Activated CD8-positive, alpha-beta memory T cell treated with anti-CD3 and anti-CD28 coated beads for 1 hour (primary cell): ENCODE data around the gene CDC42BPA.
"Not testable (repeated sequence)": the region's sequence is repeated elsewhere in the genome, so short reads cannot be mapped to it uniquely, and the experiment has no call there.

Experiments used
- DNase-seq, 2 donors: peaks; one replicate each; pipeline ENCODE4 v3.0.0-alpha.2; 2020; ENCODE audit warnings: low read depth in 1 of 2; ENCODE audit errors: extremely low read depth in 1 of 2

CDC42BPA gene

GRCh38 chr1:227152525-227152924, 165.8 kb downstream of the CDC42BPA start:
- DNase-seq: no peak

GRCh38 chr1:227140376-227140775, 177.9 kb downstream of the CDC42BPA start:
- DNase-seq: no peak

- no peak for DNase-seq
Observed at GRCh38 chr1:227136210-227136820, 182.0 kb downstream of the CDC42BPA start.

- no peak for DNase-seq
Observed at GRCh38 chr1:227134686-227135314, 183.5 kb downstream of the CDC42BPA start.

- DNase-seq: not testable (repeated sequence)
Observed at GRCh38 chr1:227132695-227133094, 185.6 kb downstream of the CDC42BPA start.

DNA sequence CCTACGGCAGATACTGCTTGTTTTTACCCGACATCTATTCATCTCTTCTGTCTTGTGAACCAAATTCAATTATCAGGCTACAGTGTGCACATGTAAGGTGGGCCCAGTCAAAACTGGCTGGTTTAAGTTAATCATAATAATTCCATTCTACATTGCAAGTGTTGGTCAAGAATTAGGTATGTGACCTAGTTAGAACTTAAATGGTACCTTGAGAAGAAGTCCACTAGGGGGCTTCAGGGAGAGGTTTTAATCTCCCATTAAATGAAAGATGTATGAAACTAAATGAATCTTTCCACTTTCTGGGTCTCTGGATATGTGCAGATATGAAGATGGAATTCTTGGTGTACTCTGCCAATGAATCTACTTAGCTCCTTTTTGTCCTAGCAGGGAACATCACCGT, 187.1 kb downstream of the CDC42BPA start:
- DNase-seq: no peak

GRCh38 chr1:227127891-227128290, 190.4 kb downstream of the CDC42BPA start:
- DNase-seq: no peak

- DNase-seq: no peak
Observed at GRCh38 chr1:227125929-227126545, 192.3 kb downstream of the CDC42BPA start.

GRCh38 chr1:227124473-227124872, 193.8 kb downstream of the CDC42BPA start:
- no peak for DNase-seq

GRCh38 chr1:227120826-227121225, 197.5 kb downstream of the CDC42BPA start:
- no peak for DNase-seq

- DNase-seq: no peak
Observed at GRCh38 chr1:227112538-227112937, 205.8 kb downstream of the CDC42BPA start.

GRCh38 chr1:227111782-227112181, 206.5 kb downstream of the CDC42BPA start:
- no peak for DNase-seq

GRCh38 chr1:227105291-227105690, 213.0 kb downstream of the CDC42BPA start:
- DNase-seq: not testable (repeated sequence)

DNA sequence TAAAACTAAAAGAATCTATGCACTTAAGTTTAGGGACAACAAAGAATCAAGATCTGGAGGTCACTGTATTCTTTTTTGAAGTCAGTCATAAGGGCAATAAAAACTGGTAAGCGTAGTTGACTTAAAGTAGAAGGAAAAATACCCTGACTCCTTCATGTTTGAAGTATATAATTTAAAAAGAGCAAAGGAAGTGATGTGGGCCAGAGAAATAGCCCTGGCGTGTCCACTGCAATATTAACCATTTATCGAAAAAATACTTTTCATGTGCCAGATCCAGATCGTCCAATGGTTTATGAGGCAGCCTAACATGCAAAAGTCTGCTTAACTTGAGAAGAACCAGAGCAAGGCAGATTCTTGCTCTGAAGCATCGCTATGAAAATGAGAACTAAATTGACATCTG, 216.2 kb downstream of the CDC42BPA start:
- DNase-seq: no peak

GRCh38 chr1:227094249-227094966, 223.9 kb downstream of the CDC42BPA start:
- no peak for DNase-seq

DNA sequence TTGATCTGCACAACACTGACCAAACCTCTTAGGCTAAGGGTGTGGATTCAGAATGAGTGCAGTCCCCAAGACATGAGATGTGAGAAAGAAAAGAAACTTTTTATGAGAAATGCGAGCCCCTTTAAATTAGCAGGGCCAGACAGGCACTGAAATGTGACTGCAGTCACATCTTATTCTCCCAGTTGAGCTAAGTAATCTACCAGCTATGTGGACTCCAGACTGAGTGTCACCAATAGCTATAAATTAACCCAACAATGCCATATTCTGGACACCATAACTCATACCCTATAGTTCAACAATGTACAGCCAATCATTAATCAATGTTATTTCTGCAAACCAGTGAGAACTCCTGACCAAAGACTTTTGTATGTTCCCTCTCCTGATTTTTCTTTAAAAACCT, 225.0 kb downstream of the CDC42BPA start:
- no peak for DNase-seq

DNA sequence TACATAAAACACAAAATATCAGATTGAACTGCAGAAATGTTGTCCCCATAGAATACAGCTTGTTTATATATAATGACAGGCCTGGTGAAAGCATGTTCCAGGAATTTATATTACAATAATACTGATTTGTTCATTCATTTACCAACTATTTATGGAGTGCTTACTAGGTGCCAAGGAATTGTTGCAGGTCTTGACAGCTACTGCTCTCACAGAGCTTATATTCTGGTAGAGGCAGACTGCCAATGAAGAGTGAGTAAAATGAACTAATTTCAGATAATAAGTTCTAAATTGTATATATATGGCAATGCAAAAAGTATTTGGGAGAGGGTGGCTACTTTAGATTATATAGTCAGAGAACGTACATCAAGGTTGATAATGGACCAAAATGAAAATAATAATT, 226.2 kb downstream of the CDC42BPA start:
- DNase-seq: no peak

GRCh38 chr1:227086636-227087035, 231.7 kb downstream of the CDC42BPA start:
- no peak for DNase-seq

DNA sequence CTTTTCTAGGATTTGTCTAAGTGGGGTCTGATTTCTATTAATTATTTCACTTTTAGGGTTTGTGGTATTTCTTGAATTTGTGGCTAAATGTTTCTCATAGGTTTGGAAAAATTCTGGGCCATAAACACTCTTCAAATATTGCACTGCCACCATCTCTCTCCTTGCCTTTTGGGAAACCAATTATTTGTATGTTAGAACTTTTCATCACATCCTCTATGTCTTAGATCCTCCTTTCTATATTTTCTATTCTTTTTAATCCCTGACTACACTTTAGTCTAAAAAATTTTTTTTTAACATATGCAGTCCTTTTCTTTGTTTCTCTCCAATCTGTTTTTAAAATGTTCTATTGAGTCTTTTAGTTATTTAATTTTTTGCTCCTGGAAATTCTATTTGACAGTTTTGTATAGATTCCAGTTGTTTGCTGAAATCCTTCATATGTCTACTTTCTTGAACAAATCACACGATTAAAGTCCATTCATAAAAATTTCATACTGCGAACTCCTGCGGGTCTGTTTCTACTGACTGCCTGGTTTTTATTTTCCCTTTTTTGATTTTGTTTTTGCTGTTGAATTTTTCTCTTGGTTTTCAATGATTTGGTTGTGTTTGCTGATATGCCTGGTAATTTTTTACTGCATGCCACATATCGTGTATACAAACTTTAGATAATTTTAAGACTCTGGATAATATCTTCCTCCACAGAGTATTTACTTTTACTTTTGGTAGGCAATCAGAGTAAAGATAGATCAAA, 235.1 kb downstream of the CDC42BPA start:
- DNase-seq: no peak

- no peak for DNase-seq
Observed at GRCh38 chr1:227077783-227078182, 240.5 kb downstream of the CDC42BPA start.

DNA sequence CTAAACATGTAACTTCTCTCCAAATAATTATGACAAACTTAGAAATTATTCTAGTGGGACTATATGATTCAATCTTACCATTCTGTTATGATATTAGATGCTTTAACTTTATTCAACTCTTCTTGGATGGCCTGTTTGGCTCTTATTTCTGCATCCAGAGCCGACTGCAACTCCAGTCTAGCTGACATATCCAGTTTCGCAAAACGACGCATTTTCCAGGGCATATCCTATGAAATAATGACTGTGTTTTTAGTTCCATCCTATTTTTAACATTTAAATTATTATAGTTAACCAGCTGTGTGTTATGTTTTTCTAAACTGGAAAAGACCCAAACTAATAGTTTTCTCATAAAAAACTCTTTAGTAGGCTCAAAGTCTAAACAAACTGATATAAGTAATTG, 244.5 kb downstream of the CDC42BPA start:
- DNase-seq: no peak
